ENCODE results near the gene TNFRSF4. TPM values are rescaled to one million over a fixed set of nuclear protein-coding genes. Genes with fewer than 3 reads are reported as not detected.

Gene TNFRSF4
- total and polyA plus RNA-seq, 2 of the 8 experiments (the other 6 are each of a cell fraction or from before 2014, with no cell fraction given), result 0.06 TPM; not detected in 1

DNA sequence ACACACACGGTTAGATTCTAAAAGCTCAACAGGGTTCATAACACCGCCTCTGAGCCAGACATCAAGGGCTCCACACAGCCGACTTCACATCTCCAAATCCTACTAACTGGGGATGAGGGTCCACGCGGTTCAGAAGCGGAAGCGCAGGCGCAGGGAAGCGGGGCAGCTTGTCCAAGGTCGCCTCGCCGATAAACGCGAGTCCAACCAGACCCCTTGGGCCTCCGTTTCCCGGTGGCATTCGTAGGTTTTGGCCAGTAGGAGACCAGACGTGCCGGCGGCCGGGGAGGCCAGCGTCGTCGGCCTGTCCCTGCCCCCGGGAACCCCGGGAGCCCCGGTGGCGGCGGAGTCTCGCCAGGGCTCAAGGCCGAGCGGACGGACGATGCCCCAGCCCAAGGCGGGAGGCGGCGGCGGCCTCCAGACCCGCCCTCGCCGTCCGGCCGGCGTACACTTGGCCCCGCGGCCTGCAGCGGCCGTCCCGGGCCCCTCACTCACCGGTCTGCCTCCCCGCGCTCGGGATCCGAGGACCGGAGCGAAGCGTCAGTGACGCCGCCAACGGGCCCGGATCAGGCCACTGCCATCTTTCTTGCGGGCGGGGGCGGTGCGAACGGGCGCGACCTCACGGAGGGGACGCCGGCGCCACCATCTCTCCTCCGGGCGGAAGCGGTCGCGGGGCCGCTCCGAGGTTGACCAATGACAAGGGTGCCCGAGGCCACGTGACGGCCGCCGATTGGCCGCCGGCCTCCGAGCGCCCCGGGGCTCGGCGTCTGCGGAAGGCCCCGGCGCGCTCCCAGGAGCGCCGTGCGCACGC lies 17.7 kb upstream of the TNFRSF4 start, which contains the start of gene SDF4:
Gene SDF4 (minus strand): TSS at position 602 of the 808 bp plus-strand sequence. CDS start 3,229 bp downstream, outside the sequence.
- 2% methylated on average over 18 of the region's 99 CpGs; no CpG with 5 or more reads in 1 of the 2 experiments for WGBS, 2 experiments (ENCODE audit: extremely low coverage in 1 of 2, insufficient coverage in 1 of 2, insufficient read length in 1 of 2, insufficient replicate concordance in 2 of 2, low coverage in 1 of 2, low lambda C conversion rate in 2 of 2, missing lambda C conversion rate in 1 of 2)
- peak within 1 kb of the TSS; percentile 30 for H3K56ac ChIP-seq (replicated peaks; ENCODE audit: insufficient read length, low read depth, low read length)
- peaks cover 2 to 22% (median 4%) of the 10 kb centered on the region in 4 experiments; a peak in 4 of 8 replicates for H3K36me3 ChIP-seq (ENCODE audit: control insufficient read depth in 2 of 4, insufficient read depth in 4 of 4, low read length in 3 of 4)
- H3K4me3 ChIP-seq (ENCODE audit: extremely low read depth in 1 of 4, insufficient read depth in 2 of 4, low read depth in 3 of 4, low read length in 4 of 4), result peak within 1 kb of the TSS; percentile 86 to 92 (median 90)
- H3K4ac ChIP-seq (replicated peaks; ENCODE audit: insufficient read length, low read depth, low read length), result peak within 1 kb of the TSS; percentile 91
- H2BK12ac ChIP-seq (ENCODE audit: low read depth, low read length), result peak within 1 kb of the TSS; percentile 17; the same call in 1 of the 2 replicates
- ChIA-PET POLR2A (ENCODE audit: partially characterized antibody) (interaction anchor here (0.6 to 2.3 kb wide), 19 partner anchors 8 to 256 kb away, joined by 3 to 12 read pairs (median 4); partner anchors contain the start of genes C1QTNF12 and TNFRSF18), CTCF (ENCODE audit: partially characterized antibody) (interaction anchor here (0.6 to 1.6 kb wide), 10 partner anchors 8 to 247 kb away, joined by 3 to 6 read pairs (median 4); partner anchors contain the start of gene RNF223)
- no peak within 1 kb of the TSS for H2BK20ac ChIP-seq (ENCODE audit: low read length)
- peak within 1 kb of the TSS; percentile 88; the same call in 1 of the 2 replicates for H2BK15ac ChIP-seq (ENCODE audit: low read length)
- FAIRE-seq, result no peak
- peaks cover 0 to 9% of the 10 kb centered on the region in 2 experiments; a peak in 2 of 4 replicates for H3K9me3 ChIP-seq (ENCODE audit: insufficient read depth in 2 of 2, low read depth in 1 of 2, low read length in 1 of 2)
- H3K23ac ChIP-seq (ENCODE audit: insufficient read length), result no peak within 1 kb of the TSS
- peaks cover 7% of the 10 kb centered on the region for H3K23me2 ChIP-seq (ENCODE audit: low read depth, low read length)
- peaks cover 40% of the 10 kb centered on the region for H3K79me1 ChIP-seq (ENCODE audit: low read depth, low read length)
- H4K8ac ChIP-seq (ENCODE audit: extremely low read depth, insufficient read depth, low read length), result peak within 1 kb of the TSS; percentile 91
- H3K14ac ChIP-seq (ENCODE audit: insufficient read length), result no peak within 1 kb of the TSS
- no peaks in the 10 kb centered on the region; a peak in 1 of 7 replicates for H3K27me3 ChIP-seq (replicated peaks in 1 of 4; ENCODE audit: control insufficient read depth in 3 of 4, extremely low read depth in 1 of 4, insufficient read depth in 3 of 4, low read length in 3 of 4)
- peaks cover 6 to 34% of the 10 kb centered on the region in 2 experiments; a peak in 3 of 4 replicates for H3K79me2 ChIP-seq (ENCODE audit: control insufficient read depth in 1 of 2, insufficient read depth in 2 of 2, low read length in 2 of 2)
- peak within 1 kb of the TSS; percentile 81 to 88 for H3K4me2 ChIP-seq (ENCODE audit: insufficient read depth in 1 of 2, low read depth in 2 of 2, low read length in 2 of 2)
- H2BK5ac ChIP-seq (ENCODE audit: low read depth, low read length), result peak within 1 kb of the TSS; percentile 15; the same call in 1 of the 2 replicates
- peak within 1 kb of the TSS; percentile 60; the same call in 1 of the 2 replicates for H3K18ac ChIP-seq (ENCODE audit: extremely low read depth, low read length)
- H3K9ac ChIP-seq (replicated peaks in 1 of 4; ENCODE audit: extremely low read depth in 1 of 4, low read depth in 3 of 4, low read length in 3 of 4), result peak within 1 kb of the TSS; percentile 58 to 89 (median 80)
- DNase-seq (ENCODE audit: low read depth in 1 of 2, low spot score in 2 of 2), result peak; percentile 76 to 94
- peak within 1 kb of the TSS; percentile 86 for H3K27ac ChIP-seq (ENCODE audit: low read depth, low read length)
- no peak within 1 kb of the TSS for H4K5ac ChIP-seq (ENCODE audit: insufficient read length, low read depth, low read length)
- H4K20me1 ChIP-seq (replicated peaks in 1 of 2; ENCODE audit: control insufficient read depth in 1 of 2, insufficient read depth in 2 of 2, low read length in 2 of 2), result peaks cover under 1 to 25% of the 10 kb centered on the region in 2 experiments
- H2AK5ac ChIP-seq (ENCODE audit: low read depth, low read length), result peak within 1 kb of the TSS; percentile 25; the same call in 1 of the 2 replicates
- H3K4me1 ChIP-seq (replicated peaks in 1 of 4; ENCODE audit: control insufficient read depth in 3 of 4, insufficient read depth in 4 of 4, low read length in 3 of 4), result peaks cover 0 to 6% (median under 1%) of the 10 kb centered on the region in 4 experiments; a peak in 4 of 7 replicates
- H2AFZ ChIP-seq (ENCODE audit: low read length), result peak within 1 kb of the TSS; percentile 21; the same call in 1 of the 2 replicates
- H4K91ac ChIP-seq (replicated peaks; ENCODE audit: insufficient read length, low read length), result no peak within 1 kb of the TSS
- no peak within 1 kb of the TSS for H2BK120ac ChIP-seq (replicated peaks; ENCODE audit: low read depth, low read length)
- TF ChIP-seq GABPA (IDR thresholded peaks at IDR 0.05; ENCODE audit: borderline replicate concordance, insufficient read depth, low read length) (no peak; the same call in 1 of the 2 replicates), HDAC6 (IDR thresholded peaks at IDR 0.05; ENCODE audit: low read depth, low read length) (no peak), ASH2L (IDR thresholded peaks at IDR 0.05; ENCODE audit: low read length) (peak; percentile 46), SIX5 (IDR thresholded peaks at IDR 0.05; ENCODE audit: low read depth, low read length) (peak; percentile 45; the same call in 1 of the 2 replicates), BCL11A (IDR thresholded peaks at IDR 0.05; ENCODE audit: low read depth in 2 of 2, low read length in 2 of 2) (no peak), CTBP2 (IDR thresholded peaks at IDR 0.05; ENCODE audit: borderline replicate concordance, insufficient read depth, insufficient read length, low read length) (no peak), MAFK (IDR thresholded peaks at IDR 0.05; ENCODE audit: low read depth, low read length) (no peak), POLR2A (IDR thresholded peaks at IDR 0.05; ENCODE audit: control extremely low read depth in 1 of 2, low read depth in 2 of 2, low read length in 2 of 2) (peak in 1 of 2 experiments; percentile 63; a peak in 2 of 3 replicates), SP1 (IDR thresholded peaks at IDR 0.05; ENCODE audit: low read depth, low read length) (peak; percentile 69; the same call in 1 of the 2 replicates)
- TF ChIP-seq, protein P1, sequence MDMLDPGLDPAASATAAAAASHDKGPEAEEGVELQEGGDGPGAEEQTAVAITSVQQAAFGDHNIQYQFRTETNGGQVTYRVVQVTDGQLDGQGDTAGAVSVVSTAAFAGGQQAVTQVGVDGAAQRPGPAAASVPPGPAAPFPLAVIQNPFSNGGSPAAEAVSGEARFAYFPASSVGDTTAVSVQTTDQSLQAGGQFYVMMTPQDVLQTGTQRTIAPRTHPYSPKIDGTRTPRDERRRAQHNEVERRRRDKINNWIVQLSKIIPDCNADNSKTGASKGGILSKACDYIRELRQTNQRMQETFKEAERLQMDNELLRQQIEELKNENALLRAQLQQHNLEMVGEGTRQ (IDR thresholded peaks at IDR 0.05; ENCODE audit: low read length), result peak; percentile 96
